WTC11 (cell line): ENCODE data around the gene MMS22L. TPM values are rescaled to one million over a fixed set of nuclear protein-coding genes. Genes with fewer than 3 reads are reported as not detected.

ENCODE experiments used
- ATAC-seq: fragments of 200-7000 bp; cut with Tn5 transposase; 2 replicates; pipeline ENCODE4 v1.10.0; 2021; ENCODE audit warnings: mild to moderate bottlenecking, moderate library complexity
- CTCF ChIA-PET: fragments of 300-600 bp; sonication (Branson Sonifier 250); formaldehyde crosslinking; loops from one replicate; lab custom pipeline; 2021; ENCODE audit warnings: antibody characterized with exemption; lab: Charles Lee
- POLR2A ChIA-PET: fragments of 350-600 bp; sonication (Branson Sonifier 250); formaldehyde crosslinking; loops from one replicate; lab custom pipeline; 2021; ENCODE audit warnings: antibody characterized with exemption; lab: Charles Lee
- DNase-seq: peaks from one replicate; pipeline ENCODE4 v3.0.0; 2021; ENCODE audit warnings: low spot score
- H3K27ac Mint-ChIP-seq: 2 replicates; pipeline ENCODE4 v1.8.0; 2021; ENCODE audit warnings: mixed read lengths
- H3K27me3 Mint-ChIP-seq: 2 replicates; pipeline ENCODE4 v1.8.0; 2021; ENCODE audit warnings: low read depth, mild to moderate bottlenecking, moderate library complexity, mixed read lengths
- H3K36me3 Mint-ChIP-seq: 2 replicates; pipeline ENCODE4 v1.8.0; 2021; ENCODE audit warnings: mixed read lengths
- H3K4me1 Mint-ChIP-seq: 2 replicates; pipeline ENCODE4 v1.8.0; 2022; ENCODE audit warnings: mixed read lengths
- H3K4me3 Mint-ChIP-seq: 2 replicates; pipeline ENCODE4 v1.8.0; 2021; ENCODE audit warnings: mild to moderate bottlenecking, moderate library complexity, mixed read lengths
- H3K9me3 Mint-ChIP-seq: 2 replicates; pipeline ENCODE4 v1.8.0; 2021; ENCODE audit warnings: mixed read lengths
- AR ChIP-seq: fragments of 250-450 bp; sonication (Bioruptor Pico); IDR thresholded peaks from 2 replicates; pipeline ENCODE4 v1.9.0; 2021; ENCODE audit warnings: mild to moderate bottlenecking
- ATF1 ChIP-seq: sonication (generic); formaldehyde crosslinking; IDR thresholded peaks from 2 replicates; pipeline ENCODE4 v1.8.1; 2023; ENCODE audit warnings: mild to moderate bottlenecking, moderate library complexity, missing genetic modification reagents
- HMGA2 ChIP-seq: fragments of 250-450 bp; sonication (Bioruptor Pico); IDR thresholded peaks from 2 replicates; pipeline ENCODE4 v1.4.0; 2021; ENCODE audit warnings: mild to moderate bottlenecking, moderate library complexity
- KAT7 ChIP-seq: sonication (generic); formaldehyde crosslinking; IDR thresholded peaks from 2 replicates; pipeline ENCODE4 v1.8.1; 2023; ENCODE audit warnings: missing genetic modification reagents, mild to moderate bottlenecking, borderline replicate concordance
- NFYB ChIP-seq: sonication (generic); formaldehyde crosslinking; conservative IDR thresholded peaks from 2 replicates; pipeline ENCODE4 v1.8.0; 2022; ENCODE audit warnings: low read depth, missing genetic modification reagents
- NR1H2 ChIP-seq: sonication (generic); formaldehyde crosslinking; IDR thresholded peaks from 2 replicates; pipeline ENCODE4 v1.9.0; 2021; ENCODE audit warnings: mild to moderate bottlenecking, moderate library complexity, missing genetic modification reagents
- SMAD3 ChIP-seq: sonication (generic); formaldehyde crosslinking; IDR thresholded peaks from 2 replicates; pipeline ENCODE4 v1.8.0; 2022; ENCODE audit warnings: missing genetic modification reagents, mild to moderate bottlenecking, borderline replicate concordance
- SOX15 ChIP-seq: fragments of 250-450 bp; sonication (Bioruptor Pico); IDR thresholded peaks from 2 replicates; pipeline ENCODE4 v1.9.0; 2021; ENCODE audit warnings: mild to moderate bottlenecking
- STAT6 ChIP-seq: sonication (generic); formaldehyde crosslinking; conservative IDR thresholded peaks from 2 replicates; pipeline ENCODE4 v1.8.1; 2023; ENCODE audit warnings: mild to moderate bottlenecking, low read depth, missing genetic modification reagents, moderate library complexity
- TEAD1 ChIP-seq: sonication (generic); formaldehyde crosslinking; IDR thresholded peaks from 2 replicates; pipeline ENCODE4 v1.8.0; 2022; ENCODE audit warnings: mild to moderate bottlenecking, missing genetic modification reagents
- ZNF138 ChIP-seq: sonication (generic); formaldehyde crosslinking; conservative IDR thresholded peaks from 2 replicates; pipeline ENCODE4 v1.8.1; 2022; ENCODE audit warnings: mild to moderate bottlenecking, moderate library complexity, missing genetic modification reagents
- ZNF671 ChIP-seq: fragments of 250-450 bp; sonication (Bioruptor Pico); IDR thresholded peaks from 2 replicates; pipeline ENCODE4 v1.8.0; 2021; ENCODE audit warnings: mild to moderate bottlenecking
- total RNA-seq: library from RNA; stranded (reverse); gene quantifications from 3 replicates; pipeline ENCODE4 v1.2.3, GENCODE V29; 2021
- TF ChIP-seq, protein P1 (sequence below): sonication (generic); formaldehyde crosslinking; IDR thresholded peaks from 2 replicates; pipeline ENCODE4 v1.8.1; 2022; ENCODE audit warnings: low read depth, missing genetic modification reagents, borderline replicate concordance
- TF ChIP-seq, protein P2 (sequence below): sonication (generic); formaldehyde crosslinking; IDR thresholded peaks from 2 replicates; pipeline ENCODE4 v1.8.0; 2023; ENCODE audit warnings: mild to moderate bottlenecking, missing genetic modification reagents
- TF ChIP-seq, protein P3 (sequence below): sonication (generic); formaldehyde crosslinking; IDR thresholded peaks from 2 replicates; pipeline ENCODE4 v1.8.0; 2022; ENCODE audit warnings: mild to moderate bottlenecking, missing genetic modification reagents
- TF ChIP-seq, protein P4 (sequence below): sonication (generic); formaldehyde crosslinking; IDR thresholded peaks from 2 replicates; pipeline ENCODE4 v1.8.0; 2022; ENCODE audit warnings: mild to moderate bottlenecking, missing genetic modification reagents
- TF ChIP-seq, protein P5 (sequence below): sonication (generic); formaldehyde crosslinking; IDR thresholded peaks from 2 replicates; pipeline ENCODE4 v1.8.1; 2023; ENCODE audit warnings: mild to moderate bottlenecking, missing genetic modification reagents

The MMS22L gene
- total RNA-seq, 1 experiment from 2014 or later = 39.7 TPM

DNA sequence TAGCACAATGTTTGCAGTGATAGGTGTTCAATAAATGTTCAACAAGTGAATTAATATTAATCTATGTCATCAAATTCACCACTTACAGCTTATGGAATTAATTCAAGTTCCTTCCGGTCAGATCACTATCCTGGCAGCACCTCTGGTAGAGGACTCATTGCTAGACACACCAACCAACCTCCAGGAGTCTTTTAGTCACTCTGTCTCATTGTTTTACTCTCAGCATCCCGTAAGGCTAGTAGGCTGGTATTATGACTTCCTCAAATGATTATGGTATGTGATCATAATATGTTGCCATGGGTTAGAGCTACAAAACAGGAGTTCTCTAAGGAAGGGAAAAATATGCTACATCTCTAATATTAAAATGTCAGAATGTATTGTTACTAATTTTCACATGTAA lies 21.7 kb upstream of the MMS22L start:
- no peak overlapping the region for H3K27ac Mint-ChIP-seq

DNA sequence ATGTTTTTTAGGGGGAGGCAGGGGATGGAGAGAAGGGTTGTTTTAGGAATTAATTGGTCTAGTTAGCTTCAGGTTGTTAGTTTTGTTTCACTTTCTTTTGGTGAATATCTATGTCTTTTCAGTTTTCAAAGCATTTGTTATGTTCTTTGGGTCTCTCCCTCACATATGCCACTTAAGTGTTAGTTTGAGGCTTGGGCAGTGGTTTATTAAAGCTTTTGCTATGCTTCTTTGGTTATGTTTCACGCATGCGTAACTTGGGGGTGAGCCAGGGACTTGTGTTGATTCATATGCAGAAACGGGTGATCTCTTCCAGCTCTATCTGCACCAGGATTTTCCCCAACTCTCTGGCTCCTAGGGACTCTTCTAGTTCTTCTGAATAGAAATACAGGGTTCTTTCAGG lies 11.4 kb upstream of the MMS22L start:
- Mint-ChIP-seq H3K27ac (no peak overlapping the region), H3K27me3 (no peaks in the 10 kb centered on the region)
- POLR2A ChIA-PET = interaction anchor here (0.6 kb wide), 1 partner anchor 517 kb away, joined by 7 read pairs; no protein-coding TSS in a partner anchor
- no peak for TF ChIP-seq ATF1 (CRISPR knock-in tag)
- no peak for TF ChIP-seq SMAD3 (CRISPR knock-in tag)
- no peak for TF ChIP-seq KAT7 (CRISPR knock-in tag)
- no peak for TF ChIP-seq NR1H2 (CRISPR knock-in tag)
- no peak for TF ChIP-seq NFYB (CRISPR knock-in tag)
- TF ChIP-seq, protein P1, sequence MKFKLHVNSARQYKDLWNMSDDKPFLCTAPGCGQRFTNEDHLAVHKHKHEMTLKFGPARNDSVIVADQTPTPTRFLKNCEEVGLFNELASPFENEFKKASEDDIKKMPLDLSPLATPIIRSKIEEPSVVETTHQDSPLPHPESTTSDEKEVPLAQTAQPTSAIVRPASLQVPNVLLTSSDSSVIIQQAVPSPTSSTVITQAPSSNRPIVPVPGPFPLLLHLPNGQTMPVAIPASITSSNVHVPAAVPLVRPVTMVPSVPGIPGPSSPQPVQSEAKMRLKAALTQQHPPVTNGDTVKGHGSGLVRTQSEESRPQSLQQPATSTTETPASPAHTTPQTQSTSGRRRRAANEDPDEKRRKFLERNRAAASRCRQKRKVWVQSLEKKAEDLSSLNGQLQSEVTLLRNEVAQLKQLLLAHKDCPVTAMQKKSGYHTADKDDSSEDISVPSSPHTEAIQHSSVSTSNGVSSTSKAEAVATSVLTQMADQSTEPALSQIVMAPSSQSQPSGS (CRISPR knock-in tag) = no peak
- no peak for TF ChIP-seq AR (CRISPR knock-in tag)

More for the DNA sequence above, 21.7 kb upstream of the MMS22L start:
- Mint-ChIP-seq H3K4me1 (peaks cover 20% of the 10 kb centered on the region), H3K9me3 (no peaks in the 10 kb centered on the region), H3K36me3 (no peaks in the 10 kb centered on the region), H3K27me3 (no peaks in the 10 kb centered on the region), H3K4me3 (no peak overlapping the region)
- ChIA-PET CTCF (no interaction called here), POLR2A (interaction anchor here (1.2 kb wide), 1 partner anchor 22 kb away, joined by 3 read pairs; the partner anchor contains the start of gene MMS22L)
- DNase-seq (no peak), ATAC-seq (no peak)
- TF ChIP-seq ZNF138 (CRISPR knock-in tag) (no peak), SOX15 (CRISPR knock-in tag) (no peak), HMGA2 (no peak), TEAD1 (no peak), STAT6 (CRISPR knock-in tag) (no peak), ZNF671 (CRISPR knock-in tag) (no peak)
- TF ChIP-seq, protein P2, sequence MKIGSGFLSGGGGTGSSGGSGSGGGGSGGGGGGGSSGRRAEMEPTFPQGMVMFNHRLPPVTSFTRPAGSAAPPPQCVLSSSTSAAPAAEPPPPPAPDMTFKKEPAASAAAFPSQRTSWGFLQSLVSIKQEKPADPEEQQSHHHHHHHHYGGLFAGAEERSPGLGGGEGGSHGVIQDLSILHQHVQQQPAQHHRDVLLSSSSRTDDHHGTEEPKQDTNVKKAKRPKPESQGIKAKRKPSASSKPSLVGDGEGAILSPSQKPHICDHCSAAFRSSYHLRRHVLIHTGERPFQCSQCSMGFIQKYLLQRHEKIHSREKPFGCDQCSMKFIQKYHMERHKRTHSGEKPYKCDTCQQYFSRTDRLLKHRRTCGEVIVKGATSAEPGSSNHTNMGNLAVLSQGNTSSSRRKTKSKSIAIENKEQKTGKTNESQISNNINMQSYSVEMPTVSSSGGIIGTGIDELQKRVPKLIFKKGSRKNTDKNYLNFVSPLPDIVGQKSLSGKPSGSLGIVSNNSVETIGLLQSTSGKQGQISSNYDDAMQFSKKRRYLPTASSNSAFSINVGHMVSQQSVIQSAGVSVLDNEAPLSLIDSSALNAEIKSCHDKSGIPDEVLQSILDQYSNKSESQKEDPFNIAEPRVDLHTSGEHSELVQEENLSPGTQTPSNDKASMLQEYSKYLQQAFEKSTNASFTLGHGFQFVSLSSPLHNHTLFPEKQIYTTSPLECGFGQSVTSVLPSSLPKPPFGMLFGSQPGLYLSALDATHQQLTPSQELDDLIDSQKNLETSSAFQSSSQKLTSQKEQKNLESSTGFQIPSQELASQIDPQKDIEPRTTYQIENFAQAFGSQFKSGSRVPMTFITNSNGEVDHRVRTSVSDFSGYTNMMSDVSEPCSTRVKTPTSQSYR (CRISPR knock-in tag) = no peak
- TF ChIP-seq, protein P3, sequence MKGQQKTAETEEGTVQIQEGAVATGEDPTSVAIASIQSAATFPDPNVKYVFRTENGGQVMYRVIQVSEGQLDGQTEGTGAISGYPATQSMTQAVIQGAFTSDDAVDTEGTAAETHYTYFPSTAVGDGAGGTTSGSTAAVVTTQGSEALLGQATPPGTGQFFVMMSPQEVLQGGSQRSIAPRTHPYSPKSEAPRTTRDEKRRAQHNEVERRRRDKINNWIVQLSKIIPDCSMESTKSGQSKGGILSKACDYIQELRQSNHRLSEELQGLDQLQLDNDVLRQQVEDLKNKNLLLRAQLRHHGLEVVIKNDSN = no peak
- TF ChIP-seq, protein P4, sequence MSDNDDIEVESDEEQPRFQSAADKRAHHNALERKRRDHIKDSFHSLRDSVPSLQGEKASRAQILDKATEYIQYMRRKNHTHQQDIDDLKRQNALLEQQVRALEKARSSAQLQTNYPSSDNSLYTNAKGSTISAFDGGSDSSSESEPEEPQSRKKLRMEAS = no peak
- TF ChIP-seq, protein P5, sequence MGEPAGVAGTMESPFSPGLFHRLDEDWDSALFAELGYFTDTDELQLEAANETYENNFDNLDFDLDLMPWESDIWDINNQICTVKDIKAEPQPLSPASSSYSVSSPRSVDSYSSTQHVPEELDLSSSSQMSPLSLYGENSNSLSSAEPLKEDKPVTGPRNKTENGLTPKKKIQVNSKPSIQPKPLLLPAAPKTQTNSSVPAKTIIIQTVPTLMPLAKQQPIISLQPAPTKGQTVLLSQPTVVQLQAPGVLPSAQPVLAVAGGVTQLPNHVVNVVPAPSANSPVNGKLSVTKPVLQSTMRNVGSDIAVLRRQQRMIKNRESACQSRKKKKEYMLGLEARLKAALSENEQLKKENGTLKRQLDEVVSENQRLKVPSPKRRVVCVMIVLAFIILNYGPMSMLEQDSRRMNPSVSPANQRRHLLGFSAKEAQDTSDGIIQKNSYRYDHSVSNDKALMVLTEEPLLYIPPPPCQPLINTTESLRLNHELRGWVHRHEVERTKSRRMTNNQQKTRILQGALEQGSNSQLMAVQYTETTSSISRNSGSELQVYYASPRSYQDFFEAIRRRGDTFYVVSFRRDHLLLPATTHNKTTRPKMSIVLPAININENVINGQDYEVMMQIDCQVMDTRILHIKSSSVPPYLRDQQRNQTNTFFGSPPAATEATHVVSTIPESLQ = no peak
- TF ChIP-seq, protein P1 (CRISPR knock-in tag) = no peak

More for the DNA sequence above, 11.4 kb upstream of the MMS22L start:
- Mint-ChIP-seq H3K36me3 (peaks cover 3% of the 10 kb centered on the region), H3K9me3 (peaks cover 12% of the 10 kb centered on the region), H3K4me3 (no peak overlapping the region), H3K4me1 (peaks cover 16% of the 10 kb centered on the region)
- DNase-seq (no peak), ATAC-seq (peak; percentile 69)
- CTCF ChIA-PET = no interaction called here
